Neural cell (in vitro differentiated cells): ENCODE data around the gene PILRA. TPM values are rescaled to one million over a fixed set of nuclear protein-coding genes. Genes with fewer than 3 reads are reported as not detected.
"Not testable (repeated sequence)": the region's sequence is repeated elsewhere in the genome, so short reads cannot be mapped to it uniquely, and the experiment has no call there.

Experiments used
- H2AFZ ChIP-seq: fragments of 200-600, 300-800 bp; sonication (generic), shearing (Covaris generic); 2 replicates; pipeline ENCODE4 v1.6.0; 2014; ENCODE audit warnings: low read depth, mild to moderate bottlenecking, antibody characterized with exemption, low read length, moderate library complexity
- H3F3A ChIP-seq: fragments of 200-600 bp; shearing (Covaris generic); 2 replicates; pipeline ENCODE4 v1.6.1; 2016; ENCODE audit warnings: mild to moderate bottlenecking, moderate library complexity, mixed read lengths, antibody characterized with exemption, low read length; ENCODE audit not compliant: insufficient read depth, poor library complexity, severe bottlenecking
- H3K27ac ChIP-seq: fragments of 200-600, 300-800 bp; sonication (generic), shearing (Covaris generic); 2 replicates; pipeline ENCODE4 v1.5.1; 2014; ENCODE audit warnings: mild to moderate bottlenecking, low read length, moderate library complexity
- H3K27me3 ChIP-seq: fragments of 300-800, 200-600 bp; sonication (generic), shearing (Covaris generic); 2 replicates; pipeline ENCODE4 v1.6.0; 2014; ENCODE audit warnings: mild to moderate bottlenecking, low read depth, low read length, moderate library complexity; ENCODE audit not compliant: insufficient read depth
- H3K36me3 ChIP-seq: fragments of 300-800, 200-600 bp; sonication (generic), shearing (Covaris generic); 2 replicates; pipeline ENCODE4 v1.5.1; 2014; ENCODE audit warnings: mild to moderate bottlenecking, antibody characterized with exemption, low read length, moderate library complexity; ENCODE audit not compliant: insufficient read depth
- H3K4me2 ChIP-seq: fragments of 300-800, 200-600 bp; sonication (generic), shearing (Covaris generic); 2 replicates; pipeline ENCODE4 v1.6.0; 2014; ENCODE audit warnings: mild to moderate bottlenecking, low read length
- H3K4me3 ChIP-seq: fragments of 300-800, 200-600 bp; sonication (generic), shearing (Covaris generic); 2 replicates; pipeline ENCODE4 v1.5.1; 2014; ENCODE audit warnings: mild to moderate bottlenecking, low read length, moderate library complexity
- H3K79me2 ChIP-seq: fragments of 200-600 bp; shearing (Covaris generic); replicated peaks from 2 replicates; pipeline ENCODE4 v1.6.0; 2014; ENCODE audit warnings: mild to moderate bottlenecking, low read length, moderate library complexity; ENCODE audit not compliant: insufficient read depth
- H3K9ac ChIP-seq: fragments of 300-800, 200-600 bp; sonication (generic), shearing (Covaris generic); 2 replicates; pipeline ENCODE4 v1.6.1; 2016; ENCODE audit warnings: mild to moderate bottlenecking, low read length, mixed read lengths
- H3K9me2 ChIP-seq: fragments of 200-600 bp; shearing (Covaris generic); 2 replicates; pipeline ENCODE4 v1.6.1; 2016; ENCODE audit warnings: mild to moderate bottlenecking, low read length, mixed read lengths; ENCODE audit not compliant: insufficient read depth
- H3K9me3 ChIP-seq: fragments of 200-600, 300-800 bp; sonication (generic), shearing (Covaris generic); 2 replicates; pipeline ENCODE4 v1.6.1; 2016; ENCODE audit warnings: mild to moderate bottlenecking, mixed run types, low read length, moderate library complexity, mixed read lengths
- H4K20me1 ChIP-seq: fragments of 200-600 bp; shearing (Covaris generic); 2 replicates; pipeline ENCODE4 v1.6.1; 2016; ENCODE audit warnings: mild to moderate bottlenecking, mixed run types; ENCODE audit not compliant: insufficient read depth
- CTCF ChIP-seq: fragments of 450-650 bp; IDR thresholded peaks from 2 replicates; pipeline ENCODE4 v1.5.1; 2014; ENCODE audit warnings: antibody characterized with exemption, mild to moderate bottlenecking, moderate library complexity; ENCODE audit not compliant: poor library complexity, severe bottlenecking
- EP300 ChIP-seq: fragments of 450-650 bp; conservative IDR thresholded peaks from 2 replicates; pipeline ENCODE4 v1.6.1; 2014; ENCODE audit warnings: antibody characterized with exemption, mild to moderate bottlenecking, moderate library complexity; ENCODE audit not compliant: poor library complexity, severe bottlenecking
- EZH2 ChIP-seq: fragments of 200-600, 300-800 bp; shearing (Covaris generic), sonication (generic); IDR thresholded peaks from 2 replicates; pipeline ENCODE4 v1.6.1; 2014; ENCODE audit warnings: antibody characterized with exemption, low read length, borderline replicate concordance, mild to moderate bottlenecking; ENCODE audit not compliant: insufficient read depth, poor library complexity, severe bottlenecking
- MXI1 ChIP-seq: fragments of 450-650 bp; conservative IDR thresholded peaks from 2 replicates; pipeline ENCODE4 v1.6.1; 2014; ENCODE audit warnings: antibody characterized with exemption, mild to moderate bottlenecking; ENCODE audit not compliant: poor library complexity, severe bottlenecking
- POLR2AphosphoS5 ChIP-seq: IDR thresholded peaks from 2 replicates; pipeline ENCODE4 v1.6.1; 2012
- RAD21 ChIP-seq: fragments of 450-650 bp; conservative IDR thresholded peaks from 2 replicates; pipeline ENCODE4 v1.6.1; 2014; ENCODE audit warnings: antibody characterized with exemption, mild to moderate bottlenecking, moderate library complexity
- REST ChIP-seq: IDR thresholded peaks from 2 replicates; pipeline ENCODE4 v1.6.1; 2012; ENCODE audit warnings: borderline replicate concordance
- SMC3 ChIP-seq: fragments of 450-650 bp; conservative IDR thresholded peaks from 2 replicates; pipeline ENCODE4 v1.6.1; 2014; ENCODE audit warnings: antibody characterized with exemption, mild to moderate bottlenecking, moderate library complexity; ENCODE audit not compliant: poor library complexity
- TAF1 ChIP-seq: IDR thresholded peaks from 2 replicates; pipeline ENCODE4 v1.6.1; 2012; ENCODE audit warnings: low read depth
- polyA plus RNA-seq: library from polyadenylated mRNA; depleted of rRNA; stranded (reverse); fragments of >200 nt; gene quantifications from 2 replicates; pipeline ENCODE4 v1.2.3, GENCODE V29; 2014

Gene PILRA
- polyA plus RNA-seq, 1 donor from 2014 or later, result 23.7 TPM

GRCh38 chr7:100364480-100364879 lies 8.8 kb upstream of the PILRA start:
- Histone ChIP-seq H3K4me3 (no peak overlapping the region), H3K36me3 (no peaks in the 10 kb centered on the region), H3K9ac (no peak overlapping the region), H4K20me1 (no peaks in the 10 kb centered on the region), H3K79me2 (no peaks in the 10 kb centered on the region), H3K27me3 (no peaks in the 10 kb centered on the region), H3F3A (no peaks in the 10 kb centered on the region), H3K9me3 (no peaks in the 10 kb centered on the region), H3K4me2 (no peak overlapping the region), H2AFZ (no peak overlapping the region), H3K9me2 (no peaks in the 10 kb centered on the region), H3K27ac (no peak overlapping the region)
- TF ChIP-seq SMC3 (no peak), EZH2 (no peak), EP300 (no peak), CTCF (no peak), POLR2AphosphoS5 (no peak), MXI1 (no peak), TAF1 (no peak), REST (no peak), RAD21 (no peak)

- not testable (repeated sequence) for H3K9ac ChIP-seq, H3K4me2 ChIP-seq, H3K9me3 ChIP-seq, H3K79me2 ChIP-seq, H2AFZ ChIP-seq, H3K4me3 ChIP-seq, H3K36me3 ChIP-seq, H3K9me2 ChIP-seq, H3K27ac ChIP-seq, H3F3A ChIP-seq, H3K27me3 ChIP-seq, H4K20me1 ChIP-seq
Observed at GRCh38 chr7:100365998-100366367, 7.3 kb upstream of the PILRA start.
